ENCODE data around the gene CSH1.
"Not testable (repeated sequence)": the region's sequence is repeated elsewhere in the genome, so short reads cannot be mapped to it uniquely, and the experiment has no call there.

DNA sequence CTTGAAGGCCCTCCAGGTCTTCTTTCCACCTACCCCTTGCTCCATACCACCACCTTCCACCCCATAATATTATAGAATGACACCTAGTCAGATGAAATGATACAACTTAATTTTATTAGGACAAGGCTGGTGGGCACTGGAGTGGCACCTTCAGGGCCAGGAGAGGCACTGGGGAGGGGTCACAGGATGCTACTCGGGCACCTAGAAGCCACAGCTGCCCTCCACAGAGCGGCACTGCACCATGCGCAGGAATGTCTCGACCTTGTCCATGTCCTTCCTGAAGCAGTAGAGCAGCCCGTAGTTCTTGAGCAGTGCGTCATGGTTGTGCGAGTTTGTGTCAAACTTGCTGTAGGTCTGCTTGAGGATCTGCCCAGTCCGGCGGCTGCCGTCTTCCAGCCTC is 1.6 kb downstream of the CSH1 start:
- not testable (repeated sequence) for TF ChIP-seq EZH2 (IDR thresholded peaks at IDR 0.05; ENCODE audit: borderline replicate concordance, insufficient read depth, low read depth, low read length, poor library complexity, severe bottlenecking)
- TF ChIP-seq, protein P1, sequence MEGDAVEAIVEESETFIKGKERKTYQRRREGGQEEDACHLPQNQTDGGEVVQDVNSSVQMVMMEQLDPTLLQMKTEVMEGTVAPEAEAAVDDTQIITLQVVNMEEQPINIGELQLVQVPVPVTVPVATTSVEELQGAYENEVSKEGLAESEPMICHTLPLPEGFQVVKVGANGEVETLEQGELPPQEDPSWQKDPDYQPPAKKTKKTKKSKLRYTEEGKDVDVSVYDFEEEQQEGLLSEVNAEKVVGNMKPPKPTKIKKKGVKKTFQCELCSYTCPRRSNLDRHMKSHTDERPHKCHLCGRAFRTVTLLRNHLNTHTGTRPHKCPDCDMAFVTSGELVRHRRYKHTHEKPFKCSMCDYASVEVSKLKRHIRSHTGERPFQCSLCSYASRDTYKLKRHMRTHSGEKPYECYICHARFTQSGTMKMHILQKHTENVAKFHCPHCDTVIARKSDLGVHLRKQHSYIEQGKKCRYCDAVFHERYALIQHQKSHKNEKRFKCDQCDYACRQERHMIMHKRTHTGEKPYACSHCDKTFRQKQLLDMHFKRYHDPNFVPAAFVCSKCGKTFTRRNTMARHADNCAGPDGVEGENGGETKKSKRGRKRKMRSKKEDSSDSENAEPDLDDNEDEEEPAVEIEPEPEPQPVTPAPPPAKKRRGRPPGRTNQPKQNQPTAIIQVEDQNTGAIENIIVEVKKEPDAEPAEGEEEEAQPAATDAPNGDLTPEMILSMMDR (IDR thresholded peaks at IDR 0.05) = not testable (repeated sequence)
